ENCODE data around the gene FAM124A. TPM values are rescaled to one million over a fixed set of nuclear protein-coding genes. Genes with fewer than 3 reads are reported as not detected.

FAM124A gene
- total RNA-seq, 2 experiments from 2014 or later: 0.07 to 0.25 TPM

- no peak for TF ChIP-seq CTCF (IDR thresholded peaks at IDR 0.05)
- no peak overlapping the region for H3K27ac Mint-ChIP-seq
- no peak for DNase-seq
- H3K27me3 Mint-ChIP-seq: no peaks in the 10 kb centered on the region
- CTCF ChIA-PET: interaction anchor here (0.7 to 1.1 kb wide), 3 partner anchors 32 to 251 kb away, joined by 3 to 4 read pairs (median 3); no protein-coding TSS in a partner anchor
- intact Hi-C loops (cut with micrococcal nuclease): no loop called here
- no peaks in the 10 kb centered on the region for H3K4me1 Mint-ChIP-seq (ENCODE audit: low read depth)
- no peaks in the 10 kb centered on the region for H3K36me3 Mint-ChIP-seq (ENCODE audit: low read depth)
- H3K9me3 Mint-ChIP-seq: no peaks in the 10 kb centered on the region
- POLR2A ChIA-PET: no interaction called here
- no peak overlapping the region for H3K4me3 Mint-ChIP-seq
- ATAC-seq: no peak
These were observed 95.8 kb downstream of the FAM124A start for GRCh38 chr13:51318015-51318414.

- no peak overlapping the region for H3K4me3 Mint-ChIP-seq
- ATAC-seq: no peak
- no peaks in the 10 kb centered on the region for H3K9me3 Mint-ChIP-seq
- intact Hi-C loops (cut with micrococcal nuclease): no loop called here
- DNase-seq: no peak
- CTCF ChIA-PET: interaction anchor here (0.9 to 1.1 kb wide), 2 partner anchors 33 to 252 kb away, joined by 3 to 4 read pairs; no protein-coding TSS in a partner anchor
- no peak for TF ChIP-seq CTCF (IDR thresholded peaks at IDR 0.05)
- no peaks in the 10 kb centered on the region for H3K4me1 Mint-ChIP-seq (ENCODE audit: low read depth)
- no peaks in the 10 kb centered on the region for H3K27me3 Mint-ChIP-seq
- POLR2A ChIA-PET: no interaction called here
- H3K36me3 Mint-ChIP-seq (ENCODE audit: low read depth): no peaks in the 10 kb centered on the region
- H3K27ac Mint-ChIP-seq: no peak overlapping the region
These were observed 96.7 kb downstream of the FAM124A start for GRCh38 chr13:51318876-51319275.

GRCh38 chr13:51321836-51322235, 99.6 kb downstream of the FAM124A start:
- H3K4me1 Mint-ChIP-seq (ENCODE audit: low read depth): no peaks in the 10 kb centered on the region
- no peak overlapping the region for H3K4me3 Mint-ChIP-seq
- ChIA-PET CTCF (interaction anchor here (1.0 to 2.1 kb wide), 6 partner anchors 10 to 35 kb away, joined by 3 to 11 read pairs (median 4); no protein-coding TSS in a partner anchor), POLR2A (no interaction called here)
- no peak for ATAC-seq
- intact Hi-C loops (cut with micrococcal nuclease): no loop called here
- DNase-seq: no peak
- no peaks in the 10 kb centered on the region for H3K9me3 Mint-ChIP-seq
- H3K27me3 Mint-ChIP-seq: no peaks in the 10 kb centered on the region
- TF ChIP-seq CTCF (IDR thresholded peaks at IDR 0.05): no peak
- H3K36me3 Mint-ChIP-seq (ENCODE audit: low read depth): no peaks in the 10 kb centered on the region
- H3K27ac Mint-ChIP-seq: no peak overlapping the region

GRCh38 chr13:51322826-51323225, 100.6 kb downstream of the FAM124A start:
- Mint-ChIP-seq H3K4me1 (ENCODE audit: low read depth) (no peaks in the 10 kb centered on the region), H3K9me3 (no peaks in the 10 kb centered on the region), H3K27ac (no peak overlapping the region), H3K27me3 (no peaks in the 10 kb centered on the region), H3K36me3 (ENCODE audit: low read depth) (no peaks in the 10 kb centered on the region), H3K4me3 (no peak overlapping the region)
- intact Hi-C loops (cut with micrococcal nuclease): no loop called here
- ATAC-seq: no peak
- ChIA-PET CTCF (interaction anchor here (1.1 to 2.1 kb wide), 4 partner anchors 9 to 36 kb away, joined by 3 to 11 read pairs (median 5); no protein-coding TSS in a partner anchor), POLR2A (no interaction called here)
- TF ChIP-seq CTCF (IDR thresholded peaks at IDR 0.05): no peak
- no peak for DNase-seq

GRCh38 chr13:51323824-51324511, 101.8 kb downstream of the FAM124A start:
- intact Hi-C loops (cut with micrococcal nuclease): no loop called here
- no peak for DNase-seq
- Mint-ChIP-seq H3K9me3 (no peaks in the 10 kb centered on the region), H3K4me3 (no peak overlapping the region), H3K27me3 (no peaks in the 10 kb centered on the region), H3K36me3 (ENCODE audit: low read depth) (no peaks in the 10 kb centered on the region), H3K4me1 (ENCODE audit: low read depth) (no peaks in the 10 kb centered on the region), H3K27ac (no peak overlapping the region)
- TF ChIP-seq CTCF (IDR thresholded peaks at IDR 0.05): no peak
- POLR2A ChIA-PET: interaction anchor here (0.6 kb wide), 1 partner anchor 137 kb away, joined by 3 read pairs; no protein-coding TSS in a partner anchor
- CTCF ChIA-PET: interaction anchor here (2.1 kb wide), 1 partner anchor 37 kb away, joined by 11 read pairs; no protein-coding TSS in a partner anchor
- ATAC-seq: no peak

All from activated CD8-positive, alpha-beta T cell treated with anti-CD3 and anti-CD28 coated beads for 36 hours (primary cell).